GM23248 (cell line): ENCODE results near the gene OR13C8.

Source experiments
- EZH2 ChIP-seq: fragments of 200-600 bp; sonication (generic); IDR thresholded peaks from 2 replicates; pipeline ENCODE4 v1.6.1; 2018; ENCODE audit warnings: antibody characterized with exemption, mild to moderate bottlenecking; ENCODE audit not compliant: insufficient read depth, poor library complexity, severe bottlenecking
- EZH2phosphoT487 ChIP-seq: fragments of 200-600 bp; sonication (generic); IDR thresholded peaks from 2 replicates; pipeline ENCODE4 v1.6.1; 2018; ENCODE audit warnings: antibody characterized with exemption, moderate library complexity, mild to moderate bottlenecking, low read depth; ENCODE audit not compliant: insufficient read depth

GRCh38 chr9:104564358-104564757 lies 4.6 kb upstream of the OR13C8 start:
- no peak for TF ChIP-seq EZH2phosphoT487
- TF ChIP-seq EZH2, result no peak
